Measurements from ENCODE around the gene DRAXIN.
A peak's percentile ranks its signal among the peaks of the same experiment; 100 is the strongest.
"Not testable (repeated sequence)": the region's sequence is repeated elsewhere in the genome, so short reads cannot be mapped to it uniquely, and the experiment has no call there.

Gene DRAXIN

DNA sequence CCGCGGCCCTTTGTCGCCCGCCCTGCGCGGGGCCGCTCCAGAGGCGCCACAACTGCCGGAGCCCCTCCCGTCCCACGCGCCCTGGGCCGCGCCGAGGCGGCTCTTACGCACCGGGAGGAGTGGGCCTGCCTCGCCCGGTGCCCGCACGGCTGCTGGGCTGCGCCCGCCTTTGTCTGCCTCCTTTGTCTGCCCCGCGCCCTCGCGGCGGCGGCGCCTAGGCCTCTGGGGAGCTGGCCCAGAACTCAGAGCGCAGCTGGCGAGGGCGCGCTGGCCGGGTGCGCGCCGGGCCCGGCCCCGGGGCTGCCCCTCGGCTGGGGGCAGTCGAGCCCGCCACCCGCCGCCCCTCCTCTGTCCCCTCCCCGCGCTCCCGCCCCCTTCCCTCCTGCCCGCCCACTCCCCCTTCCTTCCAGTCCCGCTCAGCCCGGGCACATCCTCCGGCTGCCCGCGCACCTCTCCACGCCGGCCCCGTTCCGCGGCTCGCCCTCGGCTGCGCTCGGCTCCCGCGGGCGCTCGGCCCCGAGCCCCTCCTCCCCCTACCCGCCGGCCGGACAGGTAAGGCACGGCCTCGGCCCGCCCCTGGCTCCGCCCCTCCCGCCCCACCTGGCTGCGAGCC, at the start of gene DRAXIN:
Gene DRAXIN (plus strand): TSS at position 409 of the 613 bp plus-strand sequence. CDS start 14,549 bp downstream, outside the sequence.
- Histone ChIP-seq H2AFZ (no peak within 1 kb of the TSS), H3K4me1 (no peaks in the 10 kb centered on the region), H3K4me3 (ENCODE audit: low read depth, low read length) (peak within 1 kb of the TSS; percentile 11), H3K9me3 (ENCODE audit: control insufficient read depth, low read length) (no peaks in the 10 kb centered on the region), H3K4me2 (ENCODE audit: low read length) (peak within 1 kb of the TSS; percentile 25), H3K27ac (no peak within 1 kb of the TSS), H3K36me3 (ENCODE audit: control insufficient read depth, insufficient read depth, low read length) (no peaks in the 10 kb centered on the region), H3K27me3 (ENCODE audit: control insufficient read depth, insufficient read depth, low read length) (no peaks in the 10 kb centered on the region), H3K9ac (no peak within 1 kb of the TSS), H3K79me2 (no peaks in the 10 kb centered on the region)
- no peak for TF ChIP-seq CTCF (IDR thresholded peaks at IDR 0.05)

- H3K4me2 ChIP-seq (ENCODE audit: low read length): no peak overlapping the region
- no peaks in the 10 kb centered on the region for H3K9me3 ChIP-seq (ENCODE audit: control insufficient read depth, low read length)
- no peaks in the 10 kb centered on the region for H3K36me3 ChIP-seq (ENCODE audit: control insufficient read depth, insufficient read depth, low read length)
- H3K79me2 ChIP-seq: no peaks in the 10 kb centered on the region
- no peak overlapping the region for H2AFZ ChIP-seq
- H3K9ac ChIP-seq: no peak overlapping the region
- no peaks in the 10 kb centered on the region for H3K4me1 ChIP-seq
- no peak for TF ChIP-seq CTCF (IDR thresholded peaks at IDR 0.05)
- H3K27ac ChIP-seq: no peak overlapping the region
- no peaks in the 10 kb centered on the region for H3K27me3 ChIP-seq (ENCODE audit: control insufficient read depth, insufficient read depth, low read length)
- no peak overlapping the region for H3K4me3 ChIP-seq (ENCODE audit: low read depth, low read length)
Measured at GRCh38 chr1:11641776-11642305, 49.7 kb upstream of the DRAXIN start.

- TF ChIP-seq CTCF (IDR thresholded peaks at IDR 0.05): peak; percentile 83
- not testable (repeated sequence) for H3K4me2 ChIP-seq (ENCODE audit: low read length); H3K9ac ChIP-seq
Measured at GRCh38 chr1:11642418-11643017, 49.0 kb upstream of the DRAXIN start.

GRCh38 chr1:11643782-11644181, 47.7 kb upstream of the DRAXIN start:
- TF ChIP-seq CTCF (IDR thresholded peaks at IDR 0.05): no peak
- Histone ChIP-seq H3K4me3 (ENCODE audit: low read depth, low read length) (no peak overlapping the region), H2AFZ (no peak overlapping the region), H3K79me2 (no peaks in the 10 kb centered on the region), H3K4me1 (no peaks in the 10 kb centered on the region), H3K27ac (no peak overlapping the region), H3K36me3 (ENCODE audit: control insufficient read depth, insufficient read depth, low read length) (no peaks in the 10 kb centered on the region), H3K9ac (no peak overlapping the region), H3K27me3 (ENCODE audit: control insufficient read depth, insufficient read depth, low read length) (no peaks in the 10 kb centered on the region), H3K4me2 (ENCODE audit: low read length) (no peak overlapping the region), H3K9me3 (ENCODE audit: control insufficient read depth, low read length) (no peaks in the 10 kb centered on the region)

More at GRCh38 chr1:11642418-11643017, 49.0 kb upstream of the DRAXIN start:
- H3K27me3 ChIP-seq (ENCODE audit: control insufficient read depth, insufficient read depth, low read length); H3K36me3 ChIP-seq (ENCODE audit: control insufficient read depth, insufficient read depth, low read length); H2AFZ ChIP-seq; H3K4me3 ChIP-seq (ENCODE audit: low read depth, low read length); H3K79me2 ChIP-seq; H3K4me1 ChIP-seq; H3K9me3 ChIP-seq (ENCODE audit: control insufficient read depth, low read length); H3K27ac ChIP-seq: not testable (repeated sequence)
